H1 (cell line): Measurements from ENCODE around the gene PPRC1.

Source experiments
- CEBPB ChIP-seq: IDR thresholded peaks from 2 replicates; pipeline ENCODE4 v1.6.1; 2012; ENCODE audit warnings: low read depth, low read length
- CREB1 ChIP-seq: IDR thresholded peaks from 2 replicates; pipeline ENCODE4 v1.6.1; 2012; ENCODE audit warnings: inconsistent platforms
- JUND ChIP-seq: IDR thresholded peaks from 2 replicates; pipeline ENCODE4 v1.6.1; 2011; ENCODE audit warnings: mild to moderate bottlenecking, improper control_type of control experiment, low read length
- RAD21 ChIP-seq, 2 experiments: IDR thresholded peaks in 1 of 2; conservative IDR thresholded peaks in 1 of 2; 2 replicates each; pipeline ENCODE4 v1.6.1; 2011; ENCODE audit warnings: low read depth in 2 of 2, low read length in 2 of 2, improper control_type of control experiment in 1 of 2, inconsistent platforms in 1 of 2, mild to moderate bottlenecking in 1 of 2, moderate library complexity in 1 of 2
- SUZ12 ChIP-seq: fragments of 200-600 bp; sonication (generic); IDR thresholded peaks from 2 replicates; pipeline ENCODE4 v1.6.1; 2012; ENCODE audit warnings: mild to moderate bottlenecking, inconsistent platforms, low read length, moderate library complexity, mixed read lengths
- YY1 ChIP-seq: IDR thresholded peaks from 2 replicates; pipeline ENCODE4 v1.6.1; 2011; ENCODE audit warnings: low read depth, mild to moderate bottlenecking, low read length
- TF ChIP-seq, protein P1 (sequence below), 3 experiments: IDR thresholded peaks; 1 replicate in 2 of 3; 2 replicates in 1 of 3; pipeline versions ENCODE4 v1.5.1 to v1.6.1; 2011; ENCODE audit warnings: low read length in 3 of 3, mild to moderate bottlenecking in 3 of 3, inconsistent platforms in 2 of 3, low read depth in 1 of 3, moderate library complexity in 1 of 3; ENCODE audit not compliant: insufficient read depth in 1 of 3; ENCODE audit errors: control extremely low read depth in 1 of 3

DNA sequence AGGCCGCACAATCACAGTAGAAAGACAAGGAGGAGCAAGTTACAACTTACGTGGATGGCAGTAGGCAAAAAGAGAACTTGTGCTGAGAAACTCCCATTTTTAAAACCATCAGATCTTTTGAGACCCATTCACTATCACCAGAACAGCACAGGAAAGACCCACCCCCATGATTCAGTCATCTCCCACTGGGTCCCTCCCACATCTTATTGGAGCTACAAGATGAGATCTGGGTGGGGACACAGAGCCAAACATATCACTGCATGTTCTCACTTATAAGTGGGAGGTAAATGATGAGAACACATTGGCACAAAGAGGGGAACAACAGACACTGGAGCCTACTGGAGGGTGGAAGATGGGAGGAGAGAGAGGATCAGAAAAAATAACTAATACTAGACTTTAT lies 51.8 kb downstream of the PPRC1 start:
- no peak for TF ChIP-seq CREB1
- no peak for TF ChIP-seq CEBPB
- TF ChIP-seq SUZ12: no peak
- TF ChIP-seq RAD21 (IDR thresholded peaks at IDR 0.05 in 1 of 2, conservative IDR thresholded peaks at IDR 0.05 in 1 of 2; ENCODE audit: low read depth in 2 of 2, low read length in 2 of 2): no peak
- TF ChIP-seq, protein P1, sequence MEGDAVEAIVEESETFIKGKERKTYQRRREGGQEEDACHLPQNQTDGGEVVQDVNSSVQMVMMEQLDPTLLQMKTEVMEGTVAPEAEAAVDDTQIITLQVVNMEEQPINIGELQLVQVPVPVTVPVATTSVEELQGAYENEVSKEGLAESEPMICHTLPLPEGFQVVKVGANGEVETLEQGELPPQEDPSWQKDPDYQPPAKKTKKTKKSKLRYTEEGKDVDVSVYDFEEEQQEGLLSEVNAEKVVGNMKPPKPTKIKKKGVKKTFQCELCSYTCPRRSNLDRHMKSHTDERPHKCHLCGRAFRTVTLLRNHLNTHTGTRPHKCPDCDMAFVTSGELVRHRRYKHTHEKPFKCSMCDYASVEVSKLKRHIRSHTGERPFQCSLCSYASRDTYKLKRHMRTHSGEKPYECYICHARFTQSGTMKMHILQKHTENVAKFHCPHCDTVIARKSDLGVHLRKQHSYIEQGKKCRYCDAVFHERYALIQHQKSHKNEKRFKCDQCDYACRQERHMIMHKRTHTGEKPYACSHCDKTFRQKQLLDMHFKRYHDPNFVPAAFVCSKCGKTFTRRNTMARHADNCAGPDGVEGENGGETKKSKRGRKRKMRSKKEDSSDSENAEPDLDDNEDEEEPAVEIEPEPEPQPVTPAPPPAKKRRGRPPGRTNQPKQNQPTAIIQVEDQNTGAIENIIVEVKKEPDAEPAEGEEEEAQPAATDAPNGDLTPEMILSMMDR (IDR thresholded peaks at IDR 0.05; ENCODE audit: control extremely low read depth in 1 of 3, insufficient read depth in 1 of 3, low read depth in 1 of 3, low read length in 3 of 3): no peak
- no peak for TF ChIP-seq JUND
- TF ChIP-seq YY1: no peak
